Neural cell (in vitro differentiated cells): ENCODE data around the gene GRID1. TPM values are rescaled to one million over a fixed set of nuclear protein-coding genes. Genes with fewer than 3 reads are reported as not detected.

Source experiments
- H2AFZ ChIP-seq: fragments of 200-600, 300-800 bp; sonication (generic), shearing (Covaris generic); 2 replicates; pipeline ENCODE4 v1.6.0; 2014; ENCODE audit warnings: low read depth, mild to moderate bottlenecking, antibody characterized with exemption, low read length, moderate library complexity
- H3F3A ChIP-seq: fragments of 200-600 bp; shearing (Covaris generic); 2 replicates; pipeline ENCODE4 v1.6.1; 2016; ENCODE audit warnings: mild to moderate bottlenecking, moderate library complexity, mixed read lengths, antibody characterized with exemption, low read length; ENCODE audit not compliant: insufficient read depth, poor library complexity, severe bottlenecking
- H3K27ac ChIP-seq: fragments of 200-600, 300-800 bp; sonication (generic), shearing (Covaris generic); 2 replicates; pipeline ENCODE4 v1.5.1; 2014; ENCODE audit warnings: mild to moderate bottlenecking, low read length, moderate library complexity
- H3K27me3 ChIP-seq: fragments of 300-800, 200-600 bp; sonication (generic), shearing (Covaris generic); 2 replicates; pipeline ENCODE4 v1.6.0; 2014; ENCODE audit warnings: mild to moderate bottlenecking, low read depth, low read length, moderate library complexity; ENCODE audit not compliant: insufficient read depth
- H3K36me3 ChIP-seq: fragments of 300-800, 200-600 bp; sonication (generic), shearing (Covaris generic); 2 replicates; pipeline ENCODE4 v1.5.1; 2014; ENCODE audit warnings: mild to moderate bottlenecking, antibody characterized with exemption, low read length, moderate library complexity; ENCODE audit not compliant: insufficient read depth
- H3K4me2 ChIP-seq: fragments of 300-800, 200-600 bp; sonication (generic), shearing (Covaris generic); 2 replicates; pipeline ENCODE4 v1.6.0; 2014; ENCODE audit warnings: mild to moderate bottlenecking, low read length
- H3K4me3 ChIP-seq: fragments of 300-800, 200-600 bp; sonication (generic), shearing (Covaris generic); 2 replicates; pipeline ENCODE4 v1.5.1; 2014; ENCODE audit warnings: mild to moderate bottlenecking, low read length, moderate library complexity
- H3K79me2 ChIP-seq: fragments of 200-600 bp; shearing (Covaris generic); replicated peaks from 2 replicates; pipeline ENCODE4 v1.6.0; 2014; ENCODE audit warnings: mild to moderate bottlenecking, low read length, moderate library complexity; ENCODE audit not compliant: insufficient read depth
- H3K9ac ChIP-seq: fragments of 300-800, 200-600 bp; sonication (generic), shearing (Covaris generic); 2 replicates; pipeline ENCODE4 v1.6.1; 2016; ENCODE audit warnings: mild to moderate bottlenecking, low read length, mixed read lengths
- H3K9me2 ChIP-seq: fragments of 200-600 bp; shearing (Covaris generic); 2 replicates; pipeline ENCODE4 v1.6.1; 2016; ENCODE audit warnings: mild to moderate bottlenecking, low read length, mixed read lengths; ENCODE audit not compliant: insufficient read depth
- H3K9me3 ChIP-seq: fragments of 200-600, 300-800 bp; sonication (generic), shearing (Covaris generic); 2 replicates; pipeline ENCODE4 v1.6.1; 2016; ENCODE audit warnings: mild to moderate bottlenecking, mixed run types, low read length, moderate library complexity, mixed read lengths
- H4K20me1 ChIP-seq: fragments of 200-600 bp; shearing (Covaris generic); 2 replicates; pipeline ENCODE4 v1.6.1; 2016; ENCODE audit warnings: mild to moderate bottlenecking, mixed run types; ENCODE audit not compliant: insufficient read depth
- EP300 ChIP-seq: fragments of 450-650 bp; conservative IDR thresholded peaks from 2 replicates; pipeline ENCODE4 v1.6.1; 2014; ENCODE audit warnings: antibody characterized with exemption, mild to moderate bottlenecking, moderate library complexity; ENCODE audit not compliant: poor library complexity, severe bottlenecking
- EZH2 ChIP-seq: fragments of 200-600, 300-800 bp; shearing (Covaris generic), sonication (generic); IDR thresholded peaks from 2 replicates; pipeline ENCODE4 v1.6.1; 2014; ENCODE audit warnings: antibody characterized with exemption, low read length, borderline replicate concordance, mild to moderate bottlenecking; ENCODE audit not compliant: insufficient read depth, poor library complexity, severe bottlenecking
- MXI1 ChIP-seq: fragments of 450-650 bp; conservative IDR thresholded peaks from 2 replicates; pipeline ENCODE4 v1.6.1; 2014; ENCODE audit warnings: antibody characterized with exemption, mild to moderate bottlenecking; ENCODE audit not compliant: poor library complexity, severe bottlenecking
- POLR2AphosphoS5 ChIP-seq: IDR thresholded peaks from 2 replicates; pipeline ENCODE4 v1.6.1; 2012
- RAD21 ChIP-seq: fragments of 450-650 bp; conservative IDR thresholded peaks from 2 replicates; pipeline ENCODE4 v1.6.1; 2014; ENCODE audit warnings: antibody characterized with exemption, mild to moderate bottlenecking, moderate library complexity
- SMC3 ChIP-seq: fragments of 450-650 bp; conservative IDR thresholded peaks from 2 replicates; pipeline ENCODE4 v1.6.1; 2014; ENCODE audit warnings: antibody characterized with exemption, mild to moderate bottlenecking, moderate library complexity; ENCODE audit not compliant: poor library complexity
- TAF1 ChIP-seq: IDR thresholded peaks from 2 replicates; pipeline ENCODE4 v1.6.1; 2012; ENCODE audit warnings: low read depth
- polyA plus RNA-seq: library from polyadenylated mRNA; depleted of rRNA; stranded (reverse); fragments of >200 nt; gene quantifications from 2 replicates; pipeline ENCODE4 v1.2.3, GENCODE V29; 2014
- TF ChIP-seq, protein P1 (sequence below): IDR thresholded peaks from 2 replicates; pipeline ENCODE4 v1.6.1; 2012; ENCODE audit warnings: borderline replicate concordance
- TF ChIP-seq, protein P2 (sequence below): fragments of 450-650 bp; IDR thresholded peaks from 2 replicates; pipeline ENCODE4 v1.5.1; 2014; ENCODE audit warnings: antibody characterized with exemption, mild to moderate bottlenecking, moderate library complexity; ENCODE audit not compliant: poor library complexity, severe bottlenecking

Gene GRID1
- polyA plus RNA-seq, 1 donor from 2014 or later, result 7.3 TPM

DNA sequence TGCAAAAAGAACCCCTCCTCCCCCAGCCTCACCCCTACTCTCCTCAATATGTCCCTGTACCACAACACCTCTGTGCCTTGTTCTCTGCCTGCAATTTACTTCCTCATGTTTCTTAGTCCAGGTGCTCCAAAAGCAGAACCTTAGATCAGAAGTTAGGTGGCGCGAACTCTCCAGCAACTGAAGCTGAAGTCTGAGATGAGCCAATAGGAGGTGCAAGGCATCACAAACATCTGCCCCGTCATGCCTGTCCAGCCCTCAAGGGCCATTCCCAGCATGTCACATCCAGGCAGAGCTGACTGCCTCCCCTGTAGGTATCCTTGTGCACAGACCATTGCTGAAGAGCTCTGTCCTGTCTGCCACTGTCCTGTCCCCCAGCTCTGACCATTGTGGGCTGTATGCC is 508.8 kb downstream of the GRID1 start:
- Histone ChIP-seq H3F3A (no peaks in the 10 kb centered on the region), H3K4me2 (no peak overlapping the region), H3K27ac (no peak overlapping the region), H2AFZ (no peak overlapping the region), H3K9me2 (no peaks in the 10 kb centered on the region), H3K27me3 (no peaks in the 10 kb centered on the region), H3K36me3 (no peaks in the 10 kb centered on the region), H3K9ac (no peak overlapping the region), H3K79me2 (no peaks in the 10 kb centered on the region), H3K9me3 (no peaks in the 10 kb centered on the region), H4K20me1 (no peaks in the 10 kb centered on the region), H3K4me3 (no peak overlapping the region)
- no peak for TF ChIP-seq POLR2AphosphoS5
- no peak for TF ChIP-seq MXI1
- no peak for TF ChIP-seq SMC3
- TF ChIP-seq TAF1, result no peak
- TF ChIP-seq, protein P1, sequence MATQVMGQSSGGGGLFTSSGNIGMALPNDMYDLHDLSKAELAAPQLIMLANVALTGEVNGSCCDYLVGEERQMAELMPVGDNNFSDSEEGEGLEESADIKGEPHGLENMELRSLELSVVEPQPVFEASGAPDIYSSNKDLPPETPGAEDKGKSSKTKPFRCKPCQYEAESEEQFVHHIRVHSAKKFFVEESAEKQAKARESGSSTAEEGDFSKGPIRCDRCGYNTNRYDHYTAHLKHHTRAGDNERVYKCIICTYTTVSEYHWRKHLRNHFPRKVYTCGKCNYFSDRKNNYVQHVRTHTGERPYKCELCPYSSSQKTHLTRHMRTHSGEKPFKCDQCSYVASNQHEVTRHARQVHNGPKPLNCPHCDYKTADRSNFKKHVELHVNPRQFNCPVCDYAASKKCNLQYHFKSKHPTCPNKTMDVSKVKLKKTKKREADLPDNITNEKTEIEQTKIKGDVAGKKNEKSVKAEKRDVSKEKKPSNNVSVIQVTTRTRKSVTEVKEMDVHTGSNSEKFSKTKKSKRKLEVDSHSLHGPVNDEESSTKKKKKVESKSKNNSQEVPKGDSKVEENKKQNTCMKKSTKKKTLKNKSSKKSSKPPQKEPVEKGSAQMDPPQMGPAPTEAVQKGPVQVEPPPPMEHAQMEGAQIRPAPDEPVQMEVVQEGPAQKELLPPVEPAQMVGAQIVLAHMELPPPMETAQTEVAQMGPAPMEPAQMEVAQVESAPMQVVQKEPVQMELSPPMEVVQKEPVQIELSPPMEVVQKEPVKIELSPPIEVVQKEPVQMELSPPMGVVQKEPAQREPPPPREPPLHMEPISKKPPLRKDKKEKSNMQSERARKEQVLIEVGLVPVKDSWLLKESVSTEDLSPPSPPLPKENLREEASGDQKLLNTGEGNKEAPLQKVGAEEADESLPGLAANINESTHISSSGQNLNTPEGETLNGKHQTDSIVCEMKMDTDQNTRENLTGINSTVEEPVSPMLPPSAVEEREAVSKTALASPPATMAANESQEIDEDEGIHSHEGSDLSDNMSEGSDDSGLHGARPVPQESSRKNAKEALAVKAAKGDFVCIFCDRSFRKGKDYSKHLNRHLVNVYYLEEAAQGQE, result no peak
- TF ChIP-seq EP300, result no peak
- TF ChIP-seq RAD21, result no peak
- TF ChIP-seq EZH2, result no peak
- TF ChIP-seq, protein P2, sequence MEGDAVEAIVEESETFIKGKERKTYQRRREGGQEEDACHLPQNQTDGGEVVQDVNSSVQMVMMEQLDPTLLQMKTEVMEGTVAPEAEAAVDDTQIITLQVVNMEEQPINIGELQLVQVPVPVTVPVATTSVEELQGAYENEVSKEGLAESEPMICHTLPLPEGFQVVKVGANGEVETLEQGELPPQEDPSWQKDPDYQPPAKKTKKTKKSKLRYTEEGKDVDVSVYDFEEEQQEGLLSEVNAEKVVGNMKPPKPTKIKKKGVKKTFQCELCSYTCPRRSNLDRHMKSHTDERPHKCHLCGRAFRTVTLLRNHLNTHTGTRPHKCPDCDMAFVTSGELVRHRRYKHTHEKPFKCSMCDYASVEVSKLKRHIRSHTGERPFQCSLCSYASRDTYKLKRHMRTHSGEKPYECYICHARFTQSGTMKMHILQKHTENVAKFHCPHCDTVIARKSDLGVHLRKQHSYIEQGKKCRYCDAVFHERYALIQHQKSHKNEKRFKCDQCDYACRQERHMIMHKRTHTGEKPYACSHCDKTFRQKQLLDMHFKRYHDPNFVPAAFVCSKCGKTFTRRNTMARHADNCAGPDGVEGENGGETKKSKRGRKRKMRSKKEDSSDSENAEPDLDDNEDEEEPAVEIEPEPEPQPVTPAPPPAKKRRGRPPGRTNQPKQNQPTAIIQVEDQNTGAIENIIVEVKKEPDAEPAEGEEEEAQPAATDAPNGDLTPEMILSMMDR, result no peak

DNA sequence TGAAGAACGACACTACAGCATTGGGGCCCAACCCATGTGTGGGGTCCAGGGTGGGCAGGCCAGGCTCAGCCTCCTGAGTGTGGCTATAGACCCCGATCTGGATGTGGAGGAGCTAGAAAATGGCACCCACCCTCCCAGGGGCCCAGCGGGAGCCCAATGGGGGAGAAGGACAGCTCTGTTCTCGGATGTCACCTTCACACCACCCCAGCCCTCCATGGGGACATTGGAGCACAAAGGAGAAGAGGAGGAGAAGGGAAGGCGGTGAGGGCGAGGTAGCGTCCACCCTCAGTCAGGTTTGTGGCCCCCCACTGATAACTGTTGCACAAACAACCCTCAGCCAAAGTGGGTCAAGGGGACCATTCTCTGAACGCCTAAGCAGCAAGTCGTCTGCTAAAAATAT is 509.3 kb downstream of the GRID1 start:
- Histone ChIP-seq H3K27ac (no peak overlapping the region), H3K4me3 (no peak overlapping the region), H3K9me3 (no peaks in the 10 kb centered on the region), H3K27me3 (no peaks in the 10 kb centered on the region), H2AFZ (no peak overlapping the region), H3K36me3 (no peaks in the 10 kb centered on the region), H3K9ac (no peak overlapping the region), H3F3A (no peaks in the 10 kb centered on the region), H4K20me1 (no peaks in the 10 kb centered on the region), H3K4me2 (no peak overlapping the region), H3K79me2 (no peaks in the 10 kb centered on the region), H3K9me2 (no peaks in the 10 kb centered on the region)
- TF ChIP-seq MXI1 (no peak), POLR2AphosphoS5 (no peak), RAD21 (no peak), EZH2 (no peak), TAF1 (no peak), EP300 (no peak), SMC3 (no peak)
- TF ChIP-seq, protein P2, result no peak
- TF ChIP-seq, protein P1, result no peak
